ENCODE measurements around the gene MBOAT2. TPM values are rescaled to one million over a fixed set of nuclear protein-coding genes. Genes with fewer than 3 reads are reported as not detected.

MBOAT2 gene
- polyA plus RNA-seq, 1 donor from 2014 or later: 205 TPM

DNA sequence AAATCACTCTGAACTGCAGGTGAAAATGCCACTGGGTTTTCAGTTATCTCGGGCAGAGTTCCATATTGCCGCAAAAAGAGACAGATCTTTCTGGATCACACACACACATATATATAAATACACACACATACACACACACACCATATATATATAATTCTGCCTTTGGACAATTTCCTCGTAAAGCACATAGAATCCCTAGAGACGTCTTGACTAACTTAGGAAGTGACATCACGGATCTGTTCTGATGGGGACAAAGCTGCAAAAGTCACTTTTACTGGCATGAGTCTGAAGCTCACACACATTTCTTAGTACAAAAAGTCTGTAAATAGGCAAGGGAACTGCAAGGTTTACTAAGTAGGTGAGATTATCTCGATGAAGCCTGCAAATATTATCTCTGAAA lies 28.6 kb upstream of the MBOAT2 start:
- H3K4me3 ChIP-seq (ENCODE audit: low read length): no peak overlapping the region
- no peaks in the 10 kb centered on the region for H3K9me3 ChIP-seq (ENCODE audit: low read length)
- no peaks in the 10 kb centered on the region for H3K36me3 ChIP-seq (ENCODE audit: insufficient read depth, low read length)
- no peaks in the 10 kb centered on the region for H3K9me2 ChIP-seq (ENCODE audit: insufficient read depth, low read length)
- H4K20me1 ChIP-seq (ENCODE audit: insufficient read depth): no peaks in the 10 kb centered on the region
- no peak overlapping the region for H3K4me2 ChIP-seq (ENCODE audit: low read length)
- H2AFZ ChIP-seq (ENCODE audit: low read depth, low read length): no peak overlapping the region
- no peaks in the 10 kb centered on the region for H3K27me3 ChIP-seq (ENCODE audit: insufficient read depth, low read depth, low read length)
- no peaks in the 10 kb centered on the region for H3K79me2 ChIP-seq (replicated peaks; ENCODE audit: insufficient read depth, low read length)
- no peaks in the 10 kb centered on the region for H3F3A ChIP-seq (ENCODE audit: insufficient read depth, low read length, poor library complexity, severe bottlenecking)
- H3K9ac ChIP-seq (ENCODE audit: low read length): no peak overlapping the region
- H3K27ac ChIP-seq (ENCODE audit: low read length): no peak overlapping the region
- TF ChIP-seq POLR2AphosphoS5 (IDR thresholded peaks at IDR 0.05): no peak
- no peak for TF ChIP-seq EZH2 (IDR thresholded peaks at IDR 0.05; ENCODE audit: borderline replicate concordance, insufficient read depth, low read length, poor library complexity, severe bottlenecking)
- TF ChIP-seq MXI1 (conservative IDR thresholded peaks at IDR 0.05; ENCODE audit: poor library complexity, severe bottlenecking): no peak

GRCh38 chr2:9031246-9031645 lies 27.8 kb upstream of the MBOAT2 start:
- Histone ChIP-seq H3K9me2 (ENCODE audit: insufficient read depth, low read length) (no peaks in the 10 kb centered on the region), H4K20me1 (ENCODE audit: insufficient read depth) (no peaks in the 10 kb centered on the region), H3K79me2 (replicated peaks; ENCODE audit: insufficient read depth, low read length) (no peaks in the 10 kb centered on the region), H3K4me3 (ENCODE audit: low read length) (no peak overlapping the region), H3F3A (ENCODE audit: insufficient read depth, low read length, poor library complexity, severe bottlenecking) (no peaks in the 10 kb centered on the region), H2AFZ (ENCODE audit: low read depth, low read length) (no peak overlapping the region), H3K9me3 (ENCODE audit: low read length) (no peaks in the 10 kb centered on the region), H3K4me2 (ENCODE audit: low read length) (no peak overlapping the region), H3K27me3 (ENCODE audit: insufficient read depth, low read depth, low read length) (no peaks in the 10 kb centered on the region), H3K9ac (ENCODE audit: low read length) (no peak overlapping the region), H3K27ac (ENCODE audit: low read length) (no peak overlapping the region), H3K36me3 (ENCODE audit: insufficient read depth, low read length) (no peaks in the 10 kb centered on the region)
- TF ChIP-seq REST (IDR thresholded peaks at IDR 0.05; ENCODE audit: borderline replicate concordance) (no peak), RAD21 (conservative IDR thresholded peaks at IDR 0.05) (no peak), EP300 (conservative IDR thresholded peaks at IDR 0.05; ENCODE audit: poor library complexity, severe bottlenecking) (no peak), SMC3 (conservative IDR thresholded peaks at IDR 0.05; ENCODE audit: poor library complexity) (no peak), CTCF (IDR thresholded peaks at IDR 0.05; ENCODE audit: poor library complexity, severe bottlenecking) (no peak), TAF1 (IDR thresholded peaks at IDR 0.05; ENCODE audit: low read depth) (no peak), POLR2AphosphoS5 (IDR thresholded peaks at IDR 0.05) (no peak), MXI1 (conservative IDR thresholded peaks at IDR 0.05; ENCODE audit: poor library complexity, severe bottlenecking) (no peak), EZH2 (IDR thresholded peaks at IDR 0.05; ENCODE audit: borderline replicate concordance, insufficient read depth, low read length, poor library complexity, severe bottlenecking) (no peak)

DNA sequence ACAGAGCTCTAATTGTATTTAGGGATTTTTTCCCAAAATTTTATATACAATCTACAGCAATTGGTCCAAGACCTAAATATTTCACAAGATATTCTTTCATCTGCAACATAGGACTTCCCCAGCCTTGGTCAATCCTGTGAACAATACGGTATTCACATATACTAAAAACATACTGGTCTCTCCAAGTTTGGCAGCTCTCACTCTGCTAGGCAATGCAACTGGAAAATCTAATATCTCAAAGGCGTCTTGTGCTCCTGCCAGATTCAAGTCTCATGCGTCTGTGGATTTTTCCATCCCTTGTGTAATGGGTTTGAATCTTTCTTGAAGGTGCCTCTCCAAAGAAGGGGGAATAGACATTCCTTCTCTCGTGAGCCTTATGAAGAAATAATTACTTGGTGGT lies 27.4 kb upstream of the MBOAT2 start:
- no peaks in the 10 kb centered on the region for H3K79me2 ChIP-seq (replicated peaks; ENCODE audit: insufficient read depth, low read length)
- H3K9me2 ChIP-seq (ENCODE audit: insufficient read depth, low read length): no peaks in the 10 kb centered on the region
- TF ChIP-seq POLR2AphosphoS5 (IDR thresholded peaks at IDR 0.05): no peak
- TF ChIP-seq EZH2 (IDR thresholded peaks at IDR 0.05; ENCODE audit: borderline replicate concordance, insufficient read depth, low read length, poor library complexity, severe bottlenecking): no peak
- TF ChIP-seq SMC3 (conservative IDR thresholded peaks at IDR 0.05; ENCODE audit: poor library complexity): no peak
- no peak for TF ChIP-seq TAF1 (IDR thresholded peaks at IDR 0.05; ENCODE audit: low read depth)
- no peak for TF ChIP-seq CTCF (IDR thresholded peaks at IDR 0.05; ENCODE audit: poor library complexity, severe bottlenecking)
- TF ChIP-seq MXI1 (conservative IDR thresholded peaks at IDR 0.05; ENCODE audit: poor library complexity, severe bottlenecking): no peak
- no peak for TF ChIP-seq EP300 (conservative IDR thresholded peaks at IDR 0.05; ENCODE audit: poor library complexity, severe bottlenecking)
- TF ChIP-seq REST (IDR thresholded peaks at IDR 0.05; ENCODE audit: borderline replicate concordance): no peak
- no peak for TF ChIP-seq RAD21 (conservative IDR thresholded peaks at IDR 0.05)
- no peaks in the 10 kb centered on the region for H3K36me3 ChIP-seq (ENCODE audit: insufficient read depth, low read length)
- H3K27me3 ChIP-seq (ENCODE audit: insufficient read depth, low read depth, low read length): no peaks in the 10 kb centered on the region
- H4K20me1 ChIP-seq (ENCODE audit: insufficient read depth): no peaks in the 10 kb centered on the region
- H3F3A ChIP-seq (ENCODE audit: insufficient read depth, low read length, poor library complexity, severe bottlenecking): no peaks in the 10 kb centered on the region
- H3K9me3 ChIP-seq (ENCODE audit: low read length): no peaks in the 10 kb centered on the region
- no peak overlapping the region for H2AFZ ChIP-seq (ENCODE audit: low read depth, low read length)
- no peak overlapping the region for H3K4me2 ChIP-seq (ENCODE audit: low read length)
- no peak overlapping the region for H3K4me3 ChIP-seq (ENCODE audit: low read length)
- H3K27ac ChIP-seq (ENCODE audit: low read length): no peak overlapping the region
- no peak overlapping the region for H3K9ac ChIP-seq (ENCODE audit: low read length)
